Measurements from ENCODE around the gene TIMM17A. TPM values are rescaled to one million over a fixed set of nuclear protein-coding genes. Genes with fewer than 3 reads are reported as not detected.
A peak's percentile ranks its signal among the peaks of the same experiment; 100 is the strongest.

TIMM17A gene
- total and polyA plus RNA-seq, 2 donors from 2014 or later, result 40.8 to 73.2 TPM

- TF ChIP-seq CTCF (IDR thresholded peaks at IDR 0.05; ENCODE audit: borderline replicate concordance, extremely low read depth, insufficient read depth), result no peak
- no peaks in the 10 kb centered on the region for H3K4me1 ChIP-seq (ENCODE audit: control insufficient read depth in 2 of 3, insufficient read depth in 2 of 3, low read depth in 1 of 3, low read length in 3 of 3)
- H3K4me3 ChIP-seq (ENCODE audit: low read length in 3 of 3), result no peak overlapping the region
- intact Hi-C loops (cut with DNase I), result no loop called here
- no peaks in the 10 kb centered on the region for H3K27me3 ChIP-seq (ENCODE audit: control insufficient read depth, insufficient read depth, low read length)
- no peak overlapping the region for H3K9ac ChIP-seq (ENCODE audit: low read length in 3 of 3)
- FAIRE-seq (no peak), DNase-seq (peak in 1 of 5 donors; percentile 14)
- H3K27ac ChIP-seq (ENCODE audit: low read depth in 2 of 2, low read length in 2 of 2), result no peak overlapping the region
- H3K9me3 ChIP-seq (ENCODE audit: control insufficient read depth in 2 of 3, insufficient read depth in 1 of 3, low read length in 3 of 3), result no peaks in the 10 kb centered on the region
- peaks cover 3 to 33% (median 25%) of the 10 kb centered on the region in 3 donors for H3K36me3 ChIP-seq (ENCODE audit: control insufficient read depth in 2 of 3, insufficient read depth in 3 of 3, low read length in 3 of 3)
Observed at GRCh38 chr1:201989354-201990128, 34.2 kb downstream of the TIMM17A start.

GRCh38 chr1:201990427-201990826, 35.1 kb downstream of the TIMM17A start:
- H3K4me3 ChIP-seq (ENCODE audit: low read length in 3 of 3), result no peak overlapping the region
- TF ChIP-seq CTCF (IDR thresholded peaks at IDR 0.05; ENCODE audit: borderline replicate concordance, extremely low read depth, insufficient read depth), result no peak
- no peak for DNase-seq
- no peaks in the 10 kb centered on the region for H3K4me1 ChIP-seq (ENCODE audit: control insufficient read depth in 2 of 3, insufficient read depth in 2 of 3, low read depth in 1 of 3, low read length in 3 of 3)
- no peak overlapping the region for H3K9ac ChIP-seq (ENCODE audit: low read length in 3 of 3)
- H3K27ac ChIP-seq (ENCODE audit: low read depth in 2 of 2, low read length in 2 of 2), result no peak overlapping the region
- no peak for FAIRE-seq
- intact Hi-C loops (cut with DNase I), result no loop called here
- H3K36me3 ChIP-seq (ENCODE audit: control insufficient read depth in 2 of 3, insufficient read depth in 3 of 3, low read length in 3 of 3), result peaks cover 3 to 33% (median 25%) of the 10 kb centered on the region in 3 donors
- no peaks in the 10 kb centered on the region for H3K27me3 ChIP-seq (ENCODE audit: control insufficient read depth, insufficient read depth, low read length)
- no peaks in the 10 kb centered on the region for H3K9me3 ChIP-seq (ENCODE audit: control insufficient read depth in 2 of 3, insufficient read depth in 1 of 3, low read length in 3 of 3)

- peak; percentile 71 for TF ChIP-seq CTCF (IDR thresholded peaks at IDR 0.05; ENCODE audit: borderline replicate concordance, extremely low read depth, insufficient read depth)
- H3K36me3 ChIP-seq (ENCODE audit: control insufficient read depth in 2 of 3, insufficient read depth in 3 of 3, low read length in 3 of 3), result peaks cover 8 to 43% (median 41%) of the 10 kb centered on the region in 3 donors
Observed at GRCh38 chr1:201999625-202000238, 44.4 kb downstream of the TIMM17A start.

More at GRCh38 chr1:201999625-202000238, 44.4 kb downstream of the TIMM17A start:
- intact Hi-C loops (cut with DNase I), result loop anchor here (5.0 kb wide), 1 partner anchor 133 kb away; no protein-coding TSS in a partner anchor
- H3K27me3 ChIP-seq (ENCODE audit: control insufficient read depth, insufficient read depth, low read length), result no peaks in the 10 kb centered on the region
- H3K27ac ChIP-seq (ENCODE audit: low read depth in 2 of 2, low read length in 2 of 2), result no peak overlapping the region
- peak in 2 of 5 donors; percentile 37 to 69 for DNase-seq
- H3K9ac ChIP-seq (ENCODE audit: low read length in 3 of 3), result no peak overlapping the region
- no peak overlapping the region for H3K4me3 ChIP-seq (ENCODE audit: low read length in 3 of 3)
- no peak for FAIRE-seq
- H3K9me3 ChIP-seq (ENCODE audit: control insufficient read depth in 2 of 3, insufficient read depth in 1 of 3, low read length in 3 of 3), result no peaks in the 10 kb centered on the region
- no peaks in the 10 kb centered on the region for H3K4me1 ChIP-seq (ENCODE audit: control insufficient read depth in 2 of 3, insufficient read depth in 2 of 3, low read depth in 1 of 3, low read length in 3 of 3)

Data from kidney (tissue), 14 donors.